HCT116 (cell line): ENCODE results near the gene KRTAP10-10. TPM values are rescaled to one million over a fixed set of nuclear protein-coding genes. Genes with fewer than 3 reads are reported as not detected.

ENCODE experiments used
- ATAC-seq: fragments of 200-7000 bp; cut with Tn5 transposase; 2 replicates; pipeline ENCODE4 v1.9.1; 2020; ENCODE audit warnings: mild to moderate bottlenecking, moderate library complexity
- BruUV-seq: library from RNA; stranded (reverse); fragments of 400-500 nt; replicated peaks from 2 replicates; lab custom pipeline; 2021; lab: Mats Ljungman, UMichigan
- CTCF ChIA-PET: fragments of 300-600 bp; sonication (Branson Sonifier 250); formaldehyde crosslinking; loops from one replicate; lab custom pipeline; 2021; ENCODE audit warnings: antibody characterized with exemption; lab: Charles Lee
- POLR2A ChIA-PET: fragments of 300-600, 350-600 bp; sonication (Branson Sonifier 250); formaldehyde crosslinking; loops from one replicate; lab custom pipeline; 2021; ENCODE audit warnings: antibody characterized with exemption; lab: Charles Lee
- RAD21 ChIA-PET, 2 experiments: fragments of 300-600 bp; sonication (Branson Sonifier 250); formaldehyde crosslinking; loops; one replicate each; lab custom pipeline; 2023; ENCODE audit warnings: low total read pairs in 2 of 2; ENCODE audit not compliant: uncharacterized antibody in 2 of 2, unreplicated experiment in 2 of 2, low non-redundant PET in 1 of 2; lab: Charles Lee
- DNase-seq: peaks from one replicate; pipeline ENCODE4 v3.0.0-alpha.2; 2010; ENCODE audit warnings: low read depth, low spot score
- H2AFZ ChIP-seq: fragments of 200-600 bp; shearing (Covaris generic), sonication (generic); 2 replicates; pipeline ENCODE4 v1.6.1; 2017; ENCODE audit warnings: low read depth, mixed run types, mixed read lengths, antibody characterized with exemption, low read length; ENCODE audit not compliant: poor library complexity, severe bottlenecking
- H3K27ac ChIP-seq: 2 replicates; pipeline ENCODE4 v1.5.1; 2012; ENCODE audit warnings: low read depth, low read length
- H3K27me3 ChIP-seq: fragments of 200-600 bp; sonication (generic); 2 replicates; pipeline ENCODE4 v1.6.1; 2016; ENCODE audit warnings: mixed run types, low read length, mixed read lengths; ENCODE audit not compliant: insufficient read depth
- H3K36me3 ChIP-seq, 2 experiments: fragments of 200-500 bp in 1 of 2; fragments of 200-600 bp in 1 of 2; sonication (Bioruptor generic) in 1 of 2; sonication (generic) in 1 of 2; 2 replicates each; pipeline versions ENCODE4 v1.5.1 to v1.6.1; 2014 to 2016; ENCODE audit warnings: low read length in 2 of 2, inconsistent platforms in 1 of 2, mixed read lengths in 1 of 2, mixed run types in 1 of 2; ENCODE audit not compliant: insufficient read depth in 2 of 2, control insufficient read depth in 1 of 2
- H3K4me1 ChIP-seq, 2 experiments: fragments of 200-600 bp in 1 of 2; sonication (generic) in 1 of 2; 2 replicates each; pipeline versions ENCODE4 v1.5.1 to v1.6.1; 2012 to 2017; ENCODE audit warnings: low read length in 2 of 2, inconsistent platforms in 1 of 2, mild to moderate bottlenecking in 1 of 2, mixed read lengths in 1 of 2, mixed run types in 1 of 2, moderate library complexity in 1 of 2; ENCODE audit not compliant: insufficient read depth in 2 of 2, control insufficient read depth in 1 of 2
- H3K4me2 ChIP-seq: fragments of 200-600 bp; sonication (generic); 2 replicates; pipeline ENCODE4 v1.6.1; 2017; ENCODE audit warnings: mixed run types, low read length, mixed read lengths
- H3K4me3 ChIP-seq, 2 experiments: fragments of 200-600 bp in 1 of 2; sonication (generic) in 1 of 2; replicated peaks in 1 of 2; 2 replicates each; pipeline ENCODE4 v1.5.1; 2011 to 2016; ENCODE audit warnings: low read length in 2 of 2, control low read depth in 1 of 2, low read depth in 1 of 2, mild to moderate bottlenecking in 1 of 2, mixed read lengths in 1 of 2, mixed run types in 1 of 2
- H3K79me2 ChIP-seq: fragments of 200-600 bp; sonication (generic); 2 replicates; pipeline ENCODE4 v1.6.1; 2017; ENCODE audit warnings: mild to moderate bottlenecking, mixed run types, low read length, moderate library complexity, mixed read lengths; ENCODE audit not compliant: insufficient read depth
- H3K9ac ChIP-seq: fragments of 200-600 bp; sonication (generic); 2 replicates; pipeline ENCODE4 v1.6.1; 2016; ENCODE audit warnings: low read length, mixed read lengths
- H3K9me2 ChIP-seq: fragments of 200-600 bp; sonication (generic), shearing (Covaris generic); 2 replicates; pipeline ENCODE4 v1.6.1; 2017; ENCODE audit warnings: mixed run types, mild to moderate bottlenecking, moderate library complexity; ENCODE audit not compliant: insufficient read depth
- H3K9me3 ChIP-seq, 2 experiments: fragments of 200-500 bp in 1 of 2; fragments of 200-600 bp in 1 of 2; sonication (Bioruptor generic) in 1 of 2; sonication (generic) in 1 of 2; 2 replicates each; pipeline ENCODE4 v1.6.1; 2014 to 2017; ENCODE audit warnings: low read length in 2 of 2, mixed read lengths in 2 of 2, inconsistent platforms in 1 of 2, low read depth in 1 of 2, mild to moderate bottlenecking in 1 of 2, mixed run types in 1 of 2, moderate library complexity in 1 of 2; ENCODE audit not compliant: control insufficient read depth in 1 of 2, insufficient read depth in 1 of 2
- H4K20me1 ChIP-seq: fragments of 200-600 bp; sonication (generic), shearing (Covaris generic); 2 replicates; pipeline ENCODE4 v1.6.1; 2017; ENCODE audit warnings: mixed run types, mild to moderate bottlenecking, moderate library complexity; ENCODE audit not compliant: insufficient read depth
- ELF1 ChIP-seq: IDR thresholded peaks from 2 replicates; pipeline ENCODE4 v1.6.1; 2012; ENCODE audit warnings: low read depth, borderline replicate concordance
- EZH2phosphoT487 ChIP-seq: fragments of 200-600 bp; IDR thresholded peaks from 2 replicates; pipeline ENCODE4 v1.6.1; 2018; ENCODE audit warnings: antibody characterized with exemption, borderline replicate concordance
- JUND ChIP-seq: IDR thresholded peaks from 2 replicates; pipeline ENCODE4 v1.6.1; 2012
- POLR2AphosphoS5 ChIP-seq: IDR thresholded peaks from 2 replicates; pipeline ENCODE4 v1.6.1; 2011; ENCODE audit warnings: mild to moderate bottlenecking, low read depth, low read length, moderate library complexity
- ZNF274 ChIP-seq: fragments of 200-500 bp; sonication (Bioruptor generic); IDR thresholded peaks from 2 replicates; pipeline ENCODE4 v1.6.1; 2014; ENCODE audit warnings: mild to moderate bottlenecking, low read depth, low read length, inconsistent platforms
- intact Hi-C: fragments of 100-400 bp; cut with micrococcal nuclease; formaldehyde crosslinking; loops from 2 replicates; pipeline ENCODE4 v1.10.0; 2022
- total RNA-seq: library from RNA; stranded (reverse); gene quantifications from one replicate; pipeline ENCODE4 v1.2.1, GENCODE V29; 2021; ENCODE audit not compliant: unreplicated experiment

The KRTAP10-10 gene
- total RNA-seq, 1 experiment from 2014 or later: not detected

DNA sequence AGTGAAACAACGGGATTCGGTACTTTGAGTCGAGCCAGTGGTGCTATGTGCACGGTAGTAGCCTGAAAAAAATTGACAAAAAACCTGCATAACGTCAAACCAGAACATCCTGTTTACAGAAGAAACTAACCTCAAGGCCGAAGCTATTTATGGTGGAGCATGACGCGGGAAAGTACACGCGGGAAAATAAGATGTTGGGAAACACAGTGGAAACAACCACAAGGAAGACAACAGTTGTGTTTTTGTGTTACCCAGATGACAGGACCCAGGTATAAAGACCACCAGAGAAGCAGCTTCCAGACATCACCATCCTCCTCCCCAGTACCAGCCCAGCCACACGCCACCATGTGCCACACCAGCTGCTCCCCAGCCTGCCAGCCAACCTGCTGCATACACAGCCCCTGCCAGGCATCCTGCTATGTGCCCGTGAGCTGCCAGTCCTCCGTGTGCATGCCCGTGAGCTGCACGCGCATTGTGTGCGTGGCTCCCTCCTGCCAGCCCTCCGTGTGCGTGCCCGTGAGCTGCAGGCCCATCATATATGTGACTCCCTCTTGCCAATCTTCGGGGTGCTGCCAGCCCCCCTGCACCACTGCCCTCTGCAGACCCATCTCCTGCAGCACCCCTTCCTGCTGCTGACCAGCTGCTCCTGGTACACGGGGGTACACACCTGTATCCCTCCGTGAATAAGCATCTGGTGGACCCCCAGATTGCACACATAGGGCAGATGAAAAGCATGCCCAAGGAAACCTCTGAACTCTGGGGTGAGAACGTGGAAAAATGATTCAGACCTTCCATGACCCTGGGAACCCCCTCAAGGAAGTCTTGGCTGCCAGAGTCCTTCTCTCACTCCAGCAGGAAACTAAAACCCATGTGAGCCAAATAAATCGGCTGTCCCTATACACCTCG is 20.7 kb downstream of the KRTAP10-10 start, which contains the start of gene KRTAP12-3:
TSS of gene KRTAP12-3 (plus strand) at position 298 of the 906 bp plus-strand sequence. CDS start at position 346, 48 bp downstream.
- Histone ChIP-seq H3K27ac (no peak within 1 kb of the TSS), H3K27me3 (no peaks in the 10 kb centered on the region), H3K9me3 (no peaks in the 10 kb centered on the region), H4K20me1 (no peaks in the 10 kb centered on the region), H3K9me2 (no peaks in the 10 kb centered on the region), H3K4me2 (no peak within 1 kb of the TSS), H3K36me3 (no peaks in the 10 kb centered on the region), H2AFZ (no peak within 1 kb of the TSS), H3K4me1 (no peaks in the 10 kb centered on the region), H3K79me2 (no peaks in the 10 kb centered on the region), H3K9ac (no peak within 1 kb of the TSS), H3K4me3 (no peak within 1 kb of the TSS)
- TF ChIP-seq JUND: no peak
- TF ChIP-seq EZH2phosphoT487: no peak
- TF ChIP-seq ZNF274: no peak
- TF ChIP-seq POLR2AphosphoS5: no peak
- CTCF ChIA-PET: no interaction called here
- DNase-seq: no peak
- no TSS peak for BruUV-seq
- POLR2A ChIA-PET: no interaction called here
- intact Hi-C loops: no loop called here
- RAD21 ChIA-PET: no interaction called here
- ATAC-seq: no peak

DNA sequence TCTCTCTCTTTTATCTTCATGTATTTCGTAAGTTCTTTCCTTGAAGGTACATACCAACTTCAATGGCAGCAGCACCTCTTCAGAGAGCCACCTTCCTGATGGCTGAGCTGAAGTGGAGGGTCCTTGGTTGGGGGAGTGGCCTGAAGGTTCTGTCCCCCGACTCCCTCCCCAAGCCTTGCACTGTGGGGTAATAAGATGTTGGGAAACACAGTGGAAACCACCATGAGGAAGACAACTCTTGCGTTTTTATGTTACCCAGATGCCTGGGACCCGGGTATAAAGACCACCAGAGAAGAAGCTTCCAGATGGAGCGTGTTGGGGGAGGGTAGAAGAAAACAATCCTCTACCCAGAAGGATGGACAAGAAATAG is 21.4 kb downstream of the KRTAP10-10 start:
- ChIA-PET CTCF (no interaction called here), POLR2A (no interaction called here), RAD21 (no interaction called here)
- intact Hi-C loops: no loop called here
- Histone ChIP-seq H3K36me3 (no peaks in the 10 kb centered on the region), H3K9ac (no peak overlapping the region), H3K4me3 (no peak overlapping the region), H3K4me2 (no peak overlapping the region), H3K79me2 (no peaks in the 10 kb centered on the region), H3K9me3 (no peaks in the 10 kb centered on the region), H3K9me2 (no peaks in the 10 kb centered on the region), H2AFZ (no peak overlapping the region), H3K27ac (no peak overlapping the region), H3K27me3 (no peaks in the 10 kb centered on the region), H4K20me1 (no peaks in the 10 kb centered on the region), H3K4me1 (no peaks in the 10 kb centered on the region)
- ATAC-seq (no peak), DNase-seq (no peak)
- no TSS peak for BruUV-seq
- no peak for TF ChIP-seq ELF1
